Dermis microvascular lymphatic vessel endothelial cell (primary cell): ENCODE measurements around the gene PHLDA2. TPM values are rescaled to one million over a fixed set of nuclear protein-coding genes. Genes with fewer than 3 reads are reported as not detected.

Source experiments
- DNase-seq, 2 donors: peaks; one replicate each; pipeline versions ENCODE4 v3.0.0 to v3.0.0-alpha.2; 2010; ENCODE audit warnings: low read depth in 2 of 2
- total RNA-seq: library from RNA; depleted of rRNA; stranded (reverse); fragments of >200 nt; gene quantifications from 2 replicates; pipeline ENCODE4 v1.2.1, GENCODE V29; 2014

Gene PHLDA2
- total RNA-seq, 1 donor from 2014 or later: 2.4 TPM

DNA sequence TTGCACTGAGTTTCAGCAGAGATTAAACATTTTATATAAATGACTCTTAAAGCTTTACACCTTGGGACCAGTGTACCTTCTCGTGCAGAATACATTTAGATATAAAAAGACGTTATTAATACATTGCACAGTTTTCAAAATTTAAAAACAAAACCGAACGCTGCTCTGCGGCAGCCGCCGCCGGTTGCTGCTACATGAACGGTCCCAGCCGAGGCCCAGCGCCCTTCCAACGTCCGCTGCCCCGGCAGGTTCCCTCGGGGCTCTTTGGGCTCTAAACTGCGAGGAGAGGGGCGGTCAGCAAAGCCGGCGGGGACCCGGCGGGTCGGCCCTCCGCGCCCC lies 45.6 kb downstream of the PHLDA2 start:
- no peak for DNase-seq

DNA sequence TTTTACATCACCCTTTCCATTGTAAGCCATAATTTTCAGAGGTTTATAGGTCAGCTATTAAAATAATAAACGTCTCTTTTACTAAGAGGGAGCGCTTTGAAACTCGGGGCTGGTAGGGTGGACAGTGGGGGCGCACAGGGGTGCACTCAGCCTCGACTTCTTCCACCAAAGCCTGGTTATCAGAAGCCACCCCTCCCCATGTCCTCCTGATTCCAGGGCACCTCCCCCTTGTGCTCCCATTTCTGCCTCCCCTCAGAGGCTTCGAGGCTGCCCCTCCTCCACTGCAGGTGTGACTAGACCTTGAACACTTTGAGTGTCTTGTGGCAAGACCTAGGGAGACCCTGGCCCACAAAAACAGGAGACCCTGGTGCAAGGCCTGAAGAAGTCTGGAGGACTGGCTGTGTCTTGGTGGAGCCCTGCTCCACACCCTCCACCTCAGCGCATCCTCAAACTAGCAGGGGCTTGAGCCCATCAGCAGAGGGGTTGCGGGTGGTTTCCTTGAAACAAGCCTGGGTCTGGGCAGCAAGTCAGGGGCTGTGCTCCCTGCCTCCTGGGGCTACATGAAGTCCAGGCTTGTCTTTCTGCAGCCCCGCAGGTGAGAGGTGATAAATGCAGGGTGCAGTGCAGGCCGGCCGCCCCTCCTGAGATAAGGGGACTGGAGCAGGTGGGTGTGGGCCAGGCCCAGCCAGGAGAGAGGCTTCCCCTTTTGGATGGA lies 46.7 kb downstream of the PHLDA2 start:
- DNase-seq: no peak

DNA sequence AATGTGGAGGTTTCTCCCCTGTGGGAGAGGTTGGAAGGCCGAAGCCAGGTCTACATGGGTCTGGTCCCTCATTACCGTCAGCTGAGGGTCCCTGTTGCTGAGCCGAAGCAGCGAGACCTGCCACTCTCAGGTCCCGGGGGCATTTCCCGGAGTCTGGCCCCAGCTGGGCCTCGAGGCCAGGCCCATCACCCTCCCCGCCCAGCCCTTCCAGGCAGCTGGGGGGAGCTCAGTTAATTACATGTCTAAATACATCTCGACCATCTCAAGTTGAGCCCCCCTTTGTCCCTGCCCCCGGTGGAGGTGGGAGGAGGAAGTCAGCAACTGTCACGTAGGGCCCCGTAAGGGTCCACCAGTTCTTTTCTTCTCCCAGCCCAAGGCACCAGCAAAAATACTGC lies 47.2 kb downstream of the PHLDA2 start:
- DNase-seq: no peak

DNA sequence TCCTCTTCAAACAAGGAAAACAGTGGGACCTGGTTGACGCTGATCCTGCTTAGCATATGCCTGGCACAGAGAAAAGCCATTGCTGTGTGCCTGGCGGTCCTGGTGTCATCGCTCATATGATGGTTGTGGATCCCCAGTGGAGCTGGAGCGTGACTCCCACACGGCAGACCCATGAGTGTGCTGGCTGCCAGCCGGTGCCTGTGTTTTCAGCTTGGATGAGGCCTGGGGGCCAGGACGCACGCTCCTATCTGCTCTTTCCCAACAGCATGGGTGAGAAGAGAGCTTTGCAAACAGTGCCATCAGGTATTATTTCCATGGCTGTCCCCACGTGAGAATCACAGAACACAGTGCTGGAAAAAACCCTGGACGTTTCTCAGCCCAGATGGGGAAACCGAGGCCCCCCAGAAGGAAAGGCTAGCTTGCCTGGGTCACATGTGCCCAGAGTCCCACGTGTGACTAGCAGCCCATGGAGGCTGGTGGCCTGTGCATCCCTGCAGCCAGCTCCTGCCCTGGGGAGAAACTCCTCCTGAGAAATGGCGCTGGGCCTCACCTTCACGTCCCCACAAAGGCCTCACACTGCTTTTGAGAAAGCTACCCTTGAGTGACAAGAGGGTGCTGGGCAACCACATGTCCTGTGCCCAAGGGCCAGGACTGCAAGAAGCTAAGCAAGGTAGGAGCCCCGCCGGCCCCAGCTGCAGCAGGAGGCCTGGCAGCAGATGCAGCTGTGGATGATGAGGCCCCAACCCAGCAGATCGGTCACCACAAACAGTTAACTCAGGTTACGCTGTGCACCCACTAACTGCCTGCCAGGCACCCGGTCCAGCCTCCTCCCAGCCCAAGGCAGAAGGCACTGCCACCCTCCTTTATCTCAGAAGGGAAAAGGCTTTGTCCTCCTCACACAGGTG lies 47.9 kb downstream of the PHLDA2 start:
- DNase-seq: no peak

DNA sequence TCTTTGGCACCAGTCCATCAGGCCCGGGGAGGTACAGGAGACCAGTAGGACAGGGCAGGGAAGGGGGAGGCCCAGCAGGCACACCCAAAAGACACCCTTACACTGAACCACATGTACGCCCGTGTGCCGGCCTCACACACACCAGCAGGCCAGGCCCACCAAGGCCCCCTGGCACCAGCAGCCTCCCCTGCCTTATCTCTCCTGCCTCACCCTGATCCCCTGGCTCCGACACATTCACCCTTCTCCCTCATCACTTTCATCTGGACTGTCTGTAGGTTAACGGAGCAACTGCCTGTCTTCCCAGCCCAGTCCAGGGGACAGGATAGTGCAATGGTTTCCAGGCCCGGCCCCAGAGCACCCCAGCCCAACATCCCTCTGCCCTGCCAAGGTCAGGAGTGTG lies 48.6 kb downstream of the PHLDA2 start:
- DNase-seq: no peak

DNA sequence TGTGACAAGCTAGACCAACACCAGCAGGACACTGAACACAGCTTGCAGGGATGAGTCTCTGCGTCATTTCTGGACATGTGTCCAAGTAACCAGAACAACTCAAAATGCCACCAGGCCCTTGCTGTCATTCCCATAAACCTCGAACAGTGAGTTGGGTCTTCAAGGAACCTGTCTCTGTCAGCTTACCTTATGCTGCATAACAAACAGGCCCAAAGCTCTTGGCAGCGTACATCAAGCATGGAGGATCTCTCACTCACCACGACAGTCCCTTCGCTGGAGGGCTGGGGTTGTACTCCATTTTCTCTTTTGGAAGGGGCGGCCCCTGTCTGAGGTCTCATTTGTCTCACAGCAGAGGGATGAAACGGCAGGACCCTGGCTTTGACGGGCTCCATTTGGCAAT lies 50.4 kb downstream of the PHLDA2 start:
- DNase-seq: no peak

Other genes starting within 250 kb of the PHLDA2 start
- 0.51 and 0.76 TPM in 2 replicates for gene KCNQ1OT1, start 229.4 kb downstream of the PHLDA2 start, total RNA-seq
- 19.4 and 58.8 TPM in 2 replicates for gene CDKN1C, start 43.6 kb downstream of the PHLDA2 start, total RNA-seq
- gene NAP1L4, start 62.9 kb upstream of the PHLDA2 start, total RNA-seq: 103 and 105 TPM in 2 replicates
- gene CARS1, start 128.0 kb upstream of the PHLDA2 start, total RNA-seq: 30.1 and 32.9 TPM in 2 replicates
- 61.1 and 61.7 TPM in 2 replicates for gene OSBPL5, start 235.9 kb upstream of the PHLDA2 start, total RNA-seq